ENCODE results near the gene PPP1R37. TPM values are rescaled to one million over a fixed set of nuclear protein-coding genes. Genes with fewer than 3 reads are reported as not detected.
A peak's percentile ranks its signal among the peaks of the same experiment; 100 is the strongest.
"Not testable (repeated sequence)": the region's sequence is repeated elsewhere in the genome, so short reads cannot be mapped to it uniquely, and the experiment has no call there.

Gene PPP1R37
- total RNA-seq, 1 donor from 2014 or later: 24.2 TPM

DNA sequence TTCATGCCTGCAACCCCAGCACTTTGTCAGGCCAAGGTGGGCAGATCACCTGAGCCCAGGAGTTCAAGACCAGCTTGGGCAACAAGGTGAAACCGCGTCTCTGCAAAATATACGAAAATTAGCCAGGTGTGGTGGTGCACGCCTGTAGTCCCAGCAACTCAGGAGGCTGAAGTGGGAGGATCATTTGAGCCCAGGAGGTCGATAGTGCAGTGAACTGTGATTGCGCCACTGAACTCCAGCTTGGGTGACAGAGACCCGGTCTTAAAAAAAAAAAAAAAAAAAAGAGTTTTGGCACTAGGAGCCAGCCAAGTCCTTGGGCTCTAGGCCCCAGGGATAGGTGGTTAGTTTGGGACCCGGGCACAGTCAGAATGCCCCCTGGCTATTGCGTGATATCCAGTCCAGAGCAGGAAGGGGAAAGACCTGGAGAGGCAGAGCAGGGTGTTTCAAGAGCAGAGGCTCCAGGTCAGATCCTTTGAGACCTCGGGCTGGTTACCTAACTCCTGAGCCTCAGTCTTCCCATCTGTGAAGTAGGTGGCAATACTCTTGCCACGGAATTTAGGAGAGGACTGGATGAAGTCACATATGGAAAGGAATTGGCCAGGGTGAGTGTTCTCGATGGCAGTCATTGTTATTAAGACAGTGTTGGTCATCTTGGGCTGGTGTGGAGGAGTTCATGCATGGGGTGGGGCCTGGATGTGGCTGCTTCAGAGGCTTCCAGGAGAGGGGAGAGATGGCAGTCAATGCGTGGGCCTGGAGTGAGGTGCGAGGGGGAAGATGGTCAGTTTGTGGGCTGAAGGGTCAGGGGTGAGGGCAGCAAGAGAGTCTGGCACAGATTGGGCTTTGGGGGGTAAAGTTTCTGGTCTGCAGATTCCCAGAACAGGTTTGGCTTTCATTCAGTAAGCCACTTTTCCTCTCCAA lies 2.8 kb downstream of the PPP1R37 start:
- ATAC-seq: no peak

DNA sequence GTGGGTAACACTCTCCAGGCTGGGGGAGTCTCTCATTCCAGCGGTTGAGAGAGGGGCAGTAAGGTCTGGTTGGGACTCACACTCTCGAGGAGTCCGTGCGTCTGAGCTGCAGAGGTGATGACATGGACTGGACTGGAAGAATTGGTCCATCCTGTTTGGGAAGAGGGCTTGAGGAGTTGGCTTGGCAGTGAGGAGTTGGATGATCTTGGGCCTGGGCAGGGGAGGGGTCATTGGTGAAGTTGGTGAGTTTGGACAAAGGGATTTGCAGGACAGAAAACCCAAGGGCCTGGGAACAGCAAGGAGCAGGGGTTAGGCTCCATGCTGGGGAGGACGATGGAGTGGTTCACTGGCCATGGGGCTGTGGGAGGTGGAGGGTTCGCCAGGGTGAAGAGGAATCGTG lies 3.7 kb downstream of the PPP1R37 start:
- ATAC-seq: no peak

DNA sequence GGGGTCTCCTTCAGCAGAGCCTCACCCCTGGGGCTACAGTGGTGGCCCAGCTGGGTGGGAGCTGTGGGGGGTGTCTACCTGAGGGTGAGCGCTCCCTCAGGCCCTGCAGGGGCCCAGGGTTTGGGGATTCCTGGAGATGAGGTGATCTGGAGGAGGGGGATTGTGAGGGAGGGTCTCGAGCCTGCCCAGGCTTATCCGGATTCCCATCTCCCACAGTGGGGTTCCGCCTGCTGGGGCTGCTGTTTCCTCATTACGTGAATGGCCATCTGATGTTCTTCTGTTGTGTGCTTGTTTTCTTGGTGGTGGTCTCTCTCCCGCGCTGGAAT lies 4.4 kb downstream of the PPP1R37 start:
- ATAC-seq: no peak

DNA sequence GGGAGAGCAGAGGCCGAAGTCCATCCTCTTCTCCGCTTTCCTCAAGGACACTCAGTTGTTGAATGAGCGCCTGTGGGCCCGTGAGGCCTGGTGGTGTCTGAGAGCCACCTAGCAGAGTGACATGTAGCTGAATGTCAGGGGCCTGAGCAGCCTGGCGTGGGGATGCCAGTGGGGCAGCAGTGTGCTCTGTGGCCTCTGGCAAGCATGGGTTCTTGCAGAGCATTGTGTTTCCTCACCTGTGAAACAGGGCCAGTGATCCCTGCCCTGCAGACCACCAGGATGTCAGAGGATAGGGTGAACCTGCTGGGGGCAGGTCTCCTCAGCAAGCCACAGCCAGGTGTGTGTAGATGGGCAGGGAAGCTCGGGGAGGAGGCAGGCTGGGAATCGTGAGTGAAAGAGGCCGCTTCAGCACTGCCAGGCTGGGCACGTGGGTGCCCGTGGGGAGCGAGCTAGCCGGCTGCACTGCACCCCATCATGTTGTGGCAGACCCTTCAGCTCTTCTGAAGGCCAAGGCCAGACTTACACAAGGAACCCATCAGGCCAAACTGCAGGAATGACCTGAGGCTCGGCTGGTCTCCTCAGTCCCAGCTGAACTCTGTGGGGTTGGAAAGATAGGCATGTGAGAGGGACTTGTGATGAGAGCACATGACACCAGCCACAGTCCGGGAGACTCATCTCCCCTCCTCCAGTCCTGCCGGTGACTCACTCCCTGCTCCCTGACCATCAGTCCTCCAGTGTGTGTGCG lies 5.0 kb downstream of the PPP1R37 start:
- peak; percentile 22 for ATAC-seq

DNA sequence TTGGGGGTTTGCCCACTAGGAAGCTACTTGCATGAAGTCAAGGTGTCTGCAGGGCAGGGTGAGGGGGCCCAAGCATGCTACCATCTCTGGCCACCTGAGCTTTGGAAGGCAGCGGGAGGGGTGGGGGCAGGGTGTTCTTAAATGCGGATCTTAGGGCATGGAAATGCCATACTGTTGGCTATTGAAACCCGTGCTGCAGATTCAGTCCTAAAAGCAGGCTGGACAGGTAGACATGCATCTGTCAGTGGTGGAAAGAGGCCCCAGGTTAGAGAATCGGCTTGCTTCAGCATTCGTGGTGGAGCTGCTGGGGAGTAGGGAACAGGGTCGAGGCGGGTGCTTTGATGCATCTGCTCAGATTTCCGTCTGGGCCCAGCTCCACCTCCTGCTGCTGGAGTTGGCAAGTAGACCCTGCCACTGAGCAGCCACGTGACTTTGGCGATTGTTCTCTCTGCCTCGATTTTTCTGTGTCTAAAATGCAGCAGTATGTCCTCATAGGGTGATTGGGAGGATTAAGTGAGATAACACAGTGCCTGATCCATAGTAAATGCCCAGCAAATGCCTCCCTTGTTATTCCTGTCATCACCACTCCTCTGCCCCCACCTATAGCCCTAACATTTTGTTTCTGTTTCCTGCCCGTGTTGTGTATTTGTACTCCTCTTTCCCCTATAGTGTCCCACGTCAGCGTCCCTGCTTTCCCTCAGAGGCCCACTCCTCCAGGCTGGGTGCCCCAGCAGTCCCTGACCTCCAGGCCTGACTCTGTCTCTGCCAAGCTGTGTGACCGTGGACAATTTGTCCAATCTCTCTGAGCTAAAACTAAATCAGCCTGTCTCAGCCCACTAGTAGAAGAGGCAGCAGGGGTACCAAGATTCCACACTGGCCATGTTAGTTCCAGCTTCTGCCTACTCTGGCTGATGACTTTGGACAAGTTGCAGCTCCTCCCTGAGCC lies 5.8 kb downstream of the PPP1R37 start:
- no peak for ATAC-seq

DNA sequence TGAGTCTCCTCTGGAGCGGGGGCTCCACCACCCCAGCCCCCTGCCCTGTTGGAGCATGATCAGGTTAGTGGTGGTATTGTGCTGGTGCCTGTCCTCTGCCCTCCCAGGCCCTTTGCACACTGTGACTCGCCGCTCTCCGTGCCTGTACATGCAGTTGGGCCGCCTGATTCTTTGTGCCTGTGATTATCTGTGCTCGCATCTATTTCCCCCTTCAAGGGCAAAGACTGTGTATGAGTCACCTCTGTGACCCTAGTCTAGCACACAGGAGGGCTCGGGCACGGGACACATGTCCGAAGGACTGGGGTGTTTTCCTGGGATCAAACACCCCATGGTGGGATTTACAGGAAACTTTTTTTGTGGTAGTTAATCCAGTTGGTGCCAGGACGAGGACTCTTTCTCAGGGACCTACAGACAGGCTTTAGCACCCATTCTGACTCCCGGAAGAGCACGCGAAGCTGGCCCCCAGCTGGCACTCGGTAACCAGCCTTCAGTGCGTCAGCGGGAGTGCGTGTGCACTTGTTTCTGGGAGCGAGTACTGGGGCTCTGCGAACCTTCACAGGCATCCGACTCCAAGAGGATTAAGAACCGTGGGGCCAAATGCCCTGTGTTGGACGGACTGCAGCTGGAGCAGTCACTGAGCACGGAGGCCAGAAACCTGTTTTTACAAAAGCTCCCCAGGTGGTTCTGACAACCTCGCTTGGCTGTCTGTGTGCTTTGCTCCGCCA lies 6.7 kb downstream of the PPP1R37 start:
- peak; percentile 71 for ATAC-seq

DNA sequence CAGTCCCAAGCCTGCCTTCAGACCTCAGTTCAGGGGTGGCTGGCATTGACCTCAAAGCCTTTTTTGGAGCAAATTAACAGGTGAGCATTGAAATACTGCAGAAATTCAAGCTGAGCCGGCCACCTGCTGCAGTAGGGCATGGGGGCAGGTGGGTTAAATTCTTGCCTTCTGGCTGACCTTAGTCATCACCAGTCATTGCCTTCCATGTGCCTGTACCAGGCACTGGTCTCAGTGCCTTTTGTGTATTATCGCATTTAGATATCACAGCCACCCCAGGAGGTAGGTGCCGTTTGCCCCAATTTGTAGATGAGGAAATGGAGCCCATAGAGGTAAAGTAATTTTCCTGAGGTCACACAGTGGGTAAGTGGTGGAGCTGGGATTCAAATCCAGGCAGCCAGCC lies 7.2 kb downstream of the PPP1R37 start:
- no peak for ATAC-seq

DNA sequence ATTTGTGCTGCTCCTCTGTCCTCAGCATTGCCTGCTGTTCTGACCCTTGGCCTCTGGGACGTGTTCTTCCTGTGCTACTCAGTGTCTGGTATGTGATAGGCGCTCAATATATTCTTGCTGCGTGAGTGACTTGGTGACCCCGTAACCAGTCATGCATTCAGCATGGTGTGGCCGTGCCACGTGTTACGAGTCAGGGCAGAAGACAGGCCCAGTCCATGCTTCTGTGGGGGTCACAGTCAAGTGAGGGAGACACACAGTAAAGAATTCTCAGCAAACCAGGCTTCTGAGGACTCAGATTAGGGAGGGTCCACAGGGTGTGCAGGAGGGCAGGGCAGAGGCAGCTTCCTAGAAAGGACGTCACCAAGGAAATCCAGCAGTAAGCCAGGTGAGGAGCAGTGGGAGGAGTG lies 7.9 kb downstream of the PPP1R37 start:
- ATAC-seq: peak; percentile 38

DNA sequence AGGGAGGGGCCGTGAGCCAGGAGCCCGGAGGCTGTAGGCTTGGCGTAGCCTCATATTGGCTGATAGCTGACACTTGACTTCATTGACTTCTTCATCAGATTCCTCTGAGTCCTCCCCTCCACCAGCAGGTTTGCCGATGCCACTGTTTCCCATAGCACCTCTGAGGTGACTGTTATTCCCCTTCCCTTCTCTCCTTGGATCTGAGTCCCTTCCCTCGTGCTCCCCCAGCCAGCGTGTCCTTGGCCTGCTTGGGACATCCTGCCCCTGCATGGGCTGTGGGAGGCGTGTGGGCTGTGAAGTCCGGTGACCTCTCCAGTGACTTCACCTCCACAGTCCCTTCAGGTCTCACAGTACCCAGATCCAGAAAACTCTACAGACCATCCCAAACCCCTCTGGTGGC lies 8.8 kb downstream of the PPP1R37 start:
- ATAC-seq: no peak

DNA sequence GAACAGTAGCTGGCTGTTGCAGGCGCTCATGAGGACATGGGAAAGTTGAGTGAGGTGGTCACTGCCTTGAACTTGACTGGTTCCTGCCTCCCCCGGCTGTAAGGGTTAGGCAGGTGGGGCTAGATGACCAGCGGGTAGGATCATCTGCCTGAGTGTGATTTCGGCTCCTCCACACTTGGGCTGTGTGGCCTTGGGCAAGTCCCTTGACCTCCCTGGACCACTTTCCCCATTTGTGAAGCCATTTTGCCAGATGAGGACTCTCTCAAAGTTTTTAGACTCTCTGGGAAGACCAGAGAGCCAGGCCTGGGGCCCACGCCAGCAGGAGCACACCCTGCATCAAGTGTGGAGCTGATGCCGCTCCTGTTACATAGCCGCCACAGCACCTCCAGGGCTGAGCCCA lies 9.5 kb downstream of the PPP1R37 start:
- ATAC-seq: no peak

DNA sequence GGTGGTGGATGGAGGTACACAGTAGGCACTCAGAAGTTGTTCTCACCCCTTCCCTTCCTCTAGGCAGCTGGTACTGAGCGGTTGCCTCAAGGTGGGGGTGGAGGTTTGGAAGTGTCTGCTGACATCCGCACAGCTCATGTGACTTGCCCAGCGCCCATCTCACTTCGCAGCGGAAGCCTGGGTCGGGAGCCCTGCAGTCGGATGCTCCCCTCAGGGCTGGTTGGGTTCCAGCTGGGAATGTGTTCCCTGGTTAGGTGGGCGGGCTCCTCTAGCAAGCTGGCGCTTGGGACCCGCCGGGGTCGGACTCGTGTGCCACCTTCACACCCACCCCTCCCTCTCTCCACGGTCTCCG lies 10.2 kb downstream of the PPP1R37 start:
- no peak for ATAC-seq

DNA sequence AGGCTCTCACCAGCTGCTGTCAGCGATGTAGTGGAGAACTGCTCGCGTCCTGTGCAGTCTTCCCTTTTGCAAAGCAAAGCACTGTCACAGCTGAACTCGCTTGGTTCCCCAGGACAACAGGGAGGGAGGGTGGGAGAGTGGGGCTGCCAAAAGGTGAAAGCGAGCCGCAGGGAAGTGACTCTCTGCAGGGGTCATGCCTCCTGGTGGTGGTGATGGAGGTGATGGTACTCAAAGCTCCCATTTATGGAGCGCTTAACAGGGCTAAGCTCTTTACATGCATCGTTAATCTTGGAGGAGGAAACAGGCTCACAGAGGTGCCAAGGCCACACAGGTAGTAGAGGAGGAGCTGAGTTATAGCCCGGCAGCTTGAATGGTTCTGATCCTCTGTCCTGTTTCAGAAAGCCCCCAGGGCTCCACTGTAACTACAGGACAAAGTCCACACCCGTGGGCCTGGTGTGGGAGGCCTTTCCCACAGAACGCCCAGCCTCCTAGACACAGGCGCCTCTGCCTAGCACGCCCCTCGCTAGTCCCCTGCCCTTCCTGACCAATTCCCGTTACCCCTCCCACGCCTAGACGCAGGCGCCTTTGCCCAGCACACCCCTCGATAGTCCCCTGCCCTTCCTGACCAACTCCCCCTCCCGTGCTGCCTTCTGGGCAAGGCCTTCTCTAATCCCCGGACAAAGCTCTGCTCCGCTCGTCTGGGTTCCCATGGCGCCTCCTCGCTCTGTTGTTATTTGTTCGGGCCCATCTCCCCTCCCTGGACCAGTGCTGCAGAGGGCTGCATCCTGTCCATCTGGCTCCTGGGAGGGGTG lies 10.7 kb downstream of the PPP1R37 start:
- ATAC-seq: peak; percentile 3

DNA sequence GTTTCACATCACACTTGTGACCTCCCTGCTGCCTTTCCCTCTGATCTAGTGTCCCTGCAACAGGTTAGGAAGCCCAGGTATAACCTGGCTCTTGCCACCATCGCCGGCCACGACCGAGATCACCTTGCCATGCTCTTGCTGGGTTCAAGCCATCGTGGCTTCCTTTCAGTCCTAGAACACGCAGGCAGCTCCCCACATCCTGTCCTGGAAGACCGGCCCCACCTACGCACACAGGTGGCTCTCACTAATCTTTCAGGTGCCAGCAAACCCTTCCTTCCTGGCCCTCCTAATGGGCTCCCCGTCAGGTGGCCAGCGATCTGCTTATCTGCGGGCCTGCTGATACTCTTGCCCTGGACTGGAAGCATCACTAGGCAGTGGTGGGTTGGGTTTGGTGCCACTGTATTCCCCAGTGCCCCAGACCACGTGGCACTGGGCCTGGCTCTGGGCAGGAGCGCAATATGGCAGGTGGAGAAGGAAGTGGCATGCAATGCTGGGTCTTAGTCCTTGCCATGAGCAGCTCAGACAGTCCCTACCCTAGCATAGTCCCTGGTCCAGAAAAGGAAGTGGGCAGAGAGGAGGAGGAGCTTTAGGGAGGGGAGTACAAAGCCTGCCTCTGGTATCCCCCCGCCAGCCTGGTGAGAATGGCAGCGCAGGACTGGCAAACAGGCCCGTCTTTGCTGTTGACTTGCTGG lies 11.8 kb downstream of the PPP1R37 start:
- ATAC-seq: no peak

DNA sequence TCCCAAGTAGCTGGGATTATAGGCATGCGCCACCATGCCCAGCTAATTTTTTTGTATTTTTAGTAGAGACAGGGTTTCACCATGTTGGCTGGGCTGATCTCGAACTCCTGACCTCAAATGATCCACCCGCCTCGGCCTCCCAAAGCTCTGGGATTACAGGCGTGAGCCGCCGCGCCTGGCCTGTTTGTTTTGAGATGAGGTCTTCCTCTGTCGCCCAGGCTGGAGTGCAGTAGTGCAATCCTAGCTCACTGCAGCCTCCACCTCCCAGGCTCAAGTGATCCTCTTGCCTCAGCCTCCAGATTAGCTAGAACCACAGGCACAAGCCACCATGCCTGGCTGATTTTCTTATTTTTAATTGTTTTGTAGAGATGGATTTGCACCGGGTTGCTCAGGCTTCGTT lies 13.4 kb downstream of the PPP1R37 start:
- not testable (repeated sequence) for ATAC-seq

DNA sequence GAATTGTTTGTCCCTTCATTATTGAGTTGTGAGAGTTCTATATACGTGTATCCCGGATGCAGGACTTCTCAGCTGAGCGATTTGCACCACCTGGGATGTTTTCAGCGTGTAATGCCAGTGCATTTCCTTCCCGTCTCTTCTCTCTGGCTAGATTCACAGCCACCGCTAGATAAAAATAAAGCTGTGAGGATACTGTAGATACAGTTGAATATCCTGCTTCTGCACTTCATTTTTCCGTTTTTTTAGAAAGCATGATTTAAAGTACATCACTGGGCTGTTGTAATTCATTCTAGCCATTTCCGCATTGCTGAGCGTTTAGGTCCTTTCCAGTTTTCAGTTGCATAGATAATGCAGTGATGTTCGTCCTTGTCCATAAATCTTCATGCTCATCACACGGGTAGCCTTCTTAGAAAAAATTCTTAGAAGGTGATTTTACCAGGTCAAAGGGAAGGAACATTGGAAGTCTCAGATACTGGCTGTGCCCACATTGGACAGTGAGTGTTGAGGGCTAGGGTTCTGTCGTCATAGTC lies 14.7 kb downstream of the PPP1R37 start:
- ATAC-seq: no peak

DNA sequence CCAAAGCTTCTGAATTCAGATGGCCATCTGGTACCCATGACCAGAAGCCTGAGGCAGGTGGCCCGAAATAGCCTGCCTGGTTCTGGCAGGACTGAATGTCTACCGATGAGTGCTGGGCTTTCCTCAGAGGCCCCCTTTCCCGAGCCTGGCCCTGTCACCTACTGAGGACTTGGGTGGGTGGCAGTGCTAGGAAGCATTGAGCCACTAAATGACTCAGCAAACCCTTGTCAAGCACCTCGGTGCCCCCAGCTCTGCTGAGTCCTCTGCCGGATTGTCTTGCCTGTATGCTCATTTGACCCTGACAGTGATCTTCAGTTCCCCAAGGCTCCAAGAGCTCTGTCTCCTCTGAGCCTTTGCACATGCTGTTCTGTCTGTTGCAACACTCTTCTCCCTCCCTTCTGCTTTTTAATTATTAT lies 17.9 kb downstream of the PPP1R37 start:
- no peak for ATAC-seq

DNA sequence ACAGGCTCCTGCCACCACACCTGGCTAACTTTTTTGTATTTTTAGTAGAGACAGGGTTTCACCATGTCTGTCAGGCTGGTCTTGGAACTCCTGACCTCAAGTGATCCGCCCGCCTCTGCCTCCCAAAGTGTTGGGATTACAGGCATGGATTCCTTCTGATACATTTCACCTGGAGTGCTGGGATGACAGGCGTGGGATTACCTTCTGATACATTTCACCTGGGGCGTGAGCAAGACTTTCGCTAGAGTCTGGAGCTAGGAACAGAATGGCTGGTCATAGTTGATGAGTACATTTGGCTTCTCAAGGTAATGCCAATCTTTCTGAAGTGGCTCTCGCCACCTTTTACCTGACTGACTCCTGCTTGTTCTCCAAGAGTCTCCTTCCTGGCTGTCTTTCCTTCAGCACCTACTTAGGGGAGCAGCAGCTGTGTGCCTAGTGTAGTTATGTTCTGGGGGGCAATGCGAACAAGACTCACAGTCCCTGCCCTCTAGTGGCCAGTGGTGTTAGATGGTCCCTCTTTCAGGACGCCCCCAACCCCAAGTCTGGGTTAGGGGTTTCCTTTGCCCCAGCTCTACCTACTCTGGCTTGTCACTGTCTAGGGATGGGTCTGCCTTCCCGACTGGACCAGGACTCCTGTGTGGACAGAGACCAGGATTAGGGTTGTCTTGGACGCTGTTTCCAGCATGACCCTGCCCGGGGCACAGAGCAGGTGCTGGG lies 19.3 kb downstream of the PPP1R37 start:
- no peak for ATAC-seq

DNA sequence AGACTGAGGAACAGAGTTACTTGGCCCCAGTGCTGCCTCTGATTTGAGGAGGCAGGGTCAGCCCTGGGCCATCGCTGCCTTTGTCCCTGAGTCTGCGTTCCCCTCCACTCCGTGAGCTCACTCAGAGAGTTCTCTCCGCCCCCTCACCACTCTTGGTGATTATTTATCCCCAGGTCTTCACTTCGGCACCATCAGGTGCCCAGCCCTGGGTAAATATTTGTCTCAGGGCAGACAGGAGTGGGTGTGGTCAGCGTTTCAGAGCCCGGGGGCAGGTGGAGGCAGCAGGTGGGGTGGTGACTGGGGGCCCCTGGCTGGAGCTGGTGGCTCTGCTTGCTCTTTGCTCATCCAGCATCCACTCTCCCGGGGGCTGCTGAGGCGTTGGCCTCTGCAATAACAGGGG lies 20.6 kb downstream of the PPP1R37 start:
- peak; percentile 27 for ATAC-seq

DNA sequence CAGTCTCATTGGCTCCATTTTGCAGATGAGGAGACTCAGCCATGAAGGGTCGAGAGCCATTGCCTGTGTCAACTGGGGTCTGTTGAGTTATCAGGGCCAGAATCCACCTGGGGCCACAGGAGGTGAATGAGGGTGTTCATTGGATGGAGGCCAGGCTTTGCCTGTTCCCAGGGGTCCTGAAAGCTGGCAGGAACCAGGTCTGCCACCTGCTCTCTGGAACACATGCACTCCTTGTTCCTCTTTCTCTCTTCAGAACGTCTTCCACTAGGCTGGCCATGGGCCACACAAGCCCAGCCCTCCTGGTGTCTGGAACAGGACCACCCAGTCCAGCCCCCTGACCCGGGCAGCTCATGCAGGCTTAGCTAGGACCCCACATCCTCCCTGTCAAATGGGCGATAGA lies 21.1 kb downstream of the PPP1R37 start:
- ATAC-seq: no peak

All from esophagus mucosa (tissue), 1 donor.